ENCODE results near the gene KRTCAP2.

The KRTCAP2 gene

GRCh38 chr1:155130272-155131006 lies 42.7 kb downstream of the KRTCAP2 start:
- no peak for DNase-seq

- no peak for DNase-seq
These were observed 44.2 kb downstream of the KRTCAP2 start for GRCh38 chr1:155128755-155129473.

- no peak for DNase-seq
These were observed 44.9 kb downstream of the KRTCAP2 start for GRCh38 chr1:155127967-155128754.

GRCh38 chr1:155127105-155127966 lies 45.8 kb downstream of the KRTCAP2 start, which contains the start of gene EFNA1:
Gene EFNA1 (plus strand): TSS chr1:155127876. CDS start chr1:155127978, 102 bp downstream.
- DNase-seq, result peak; percentile 57

GRCh38 chr1:155126556-155127104 lies 46.5 kb downstream of the KRTCAP2 start:
- DNase-seq, result no peak

- DNase-seq, result no peak
These were observed 47.1 kb downstream of the KRTCAP2 start for GRCh38 chr1:155125946-155126555.

GRCh38 chr1:155125511-155125945 lies 47.6 kb downstream of the KRTCAP2 start:
- DNase-seq, result no peak

- peak; percentile 63 for DNase-seq
These were observed 48.3 kb downstream of the KRTCAP2 start for GRCh38 chr1:155124503-155125463.

- no peak for DNase-seq
These were observed 49.3 kb downstream of the KRTCAP2 start for GRCh38 chr1:155123801-155124200.

GRCh38 chr1:155122308-155122707 lies 50.8 kb downstream of the KRTCAP2 start:
- DNase-seq, result no peak

- DNase-seq, result no peak
These were observed 51.9 kb downstream of the KRTCAP2 start for GRCh38 chr1:155121249-155121648.

- DNase-seq, result no peak
These were observed 52.9 kb downstream of the KRTCAP2 start for GRCh38 chr1:155120253-155120652.

Data from 8988T (cell line).